Mesodermal cell (in vitro differentiated cells): ENCODE measurements around the gene RGPD8.
"Not testable (repeated sequence)": the region's sequence is repeated elsewhere in the genome, so short reads cannot be mapped to it uniquely, and the experiment has no call there.

Experiments used
- H3K27ac ChIP-seq: 2 replicates; pipeline ENCODE4 v1.7.0; 2013; ENCODE audit warnings: mild to moderate bottlenecking, low read depth, low read length, moderate library complexity; ENCODE audit not compliant: severe bottlenecking
- H3K36me3 ChIP-seq: 2 replicates; pipeline ENCODE4 v1.7.1; 2013; ENCODE audit warnings: mild to moderate bottlenecking, low read length, moderate library complexity; ENCODE audit not compliant: control insufficient read depth, insufficient read depth
- H3K4me1 ChIP-seq: one replicate; pipeline ENCODE4 v1.7.1; 2013; ENCODE audit warnings: mild to moderate bottlenecking, low read length; ENCODE audit not compliant: insufficient read depth, control insufficient read depth, poor library complexity, severe bottlenecking
- H3K4me3 ChIP-seq: 2 replicates; pipeline ENCODE4 v1.7.0; 2013; ENCODE audit warnings: low read length, control low read depth, mild to moderate bottlenecking; ENCODE audit not compliant: insufficient read depth, poor library complexity, severe bottlenecking; ENCODE audit errors: extremely low read depth
- H3K9me3 ChIP-seq: 2 replicates; pipeline ENCODE4 v1.7.1; 2013; ENCODE audit warnings: mild to moderate bottlenecking, low read length, moderate library complexity; ENCODE audit not compliant: control insufficient read depth
- WGBS, 2 experiments: methylation state at CpG; one replicate each; pipeline ENCODE4 v1.1.5; 2013; ENCODE audit warnings: missing lambda C conversion rate in 2 of 2; ENCODE audit not compliant: insufficient coverage in 2 of 2; 5-methylcytosine and 5-hydroxymethylcytosine counted together

The RGPD8 gene

GRCh38 chr2:112463256-112463655 lies 29.8 kb upstream of the RGPD8 start:
- H3K4me1 ChIP-seq: no peaks in the 10 kb centered on the region
- H3K36me3 ChIP-seq: no peaks in the 10 kb centered on the region
- no peak overlapping the region for H3K4me3 ChIP-seq
- WGBS, 2 experiments: no CpG with 5 or more reads among the region's 1 CpG
- no peak overlapping the region for H3K27ac ChIP-seq
- no peaks in the 10 kb centered on the region for H3K9me3 ChIP-seq

- Histone ChIP-seq H3K9me3 (no peaks in the 10 kb centered on the region), H3K4me3 (no peak overlapping the region), H3K4me1 (no peaks in the 10 kb centered on the region), H3K27ac (no peak overlapping the region), H3K36me3 (no peaks in the 10 kb centered on the region)
- WGBS, 2 experiments: 58 to 80% methylated on average over 3 to 4 of the region's 5 CpGs
These were observed 28.7 kb upstream of the RGPD8 start for GRCh38 chr2:112462178-112462577.

GRCh38 chr2:112459372-112459771 lies 25.9 kb upstream of the RGPD8 start:
- WGBS, 2 experiments: 83 to 100% methylated on average over 1 of the region's 1 CpG
- H3K4me1 ChIP-seq: no peaks in the 10 kb centered on the region
- H3K36me3 ChIP-seq: no peaks in the 10 kb centered on the region
- H3K4me3 ChIP-seq: no peak overlapping the region
- H3K9me3 ChIP-seq: no peaks in the 10 kb centered on the region
- H3K27ac ChIP-seq: no peak overlapping the region

GRCh38 chr2:112454586-112454985 lies 21.1 kb upstream of the RGPD8 start:
- Histone ChIP-seq H3K36me3 (no peaks in the 10 kb centered on the region), H3K4me1 (no peaks in the 10 kb centered on the region), H3K9me3 (no peaks in the 10 kb centered on the region), H3K4me3 (no peak overlapping the region), H3K27ac (no peak overlapping the region)

- Histone ChIP-seq H3K4me3 (no peak overlapping the region), H3K36me3 (no peaks in the 10 kb centered on the region), H3K27ac (no peak overlapping the region), H3K9me3 (no peaks in the 10 kb centered on the region), H3K4me1 (no peaks in the 10 kb centered on the region)
- 100% methylated on average over 1 of the region's 1 CpG for WGBS, 2 experiments
These were observed 17.9 kb upstream of the RGPD8 start for GRCh38 chr2:112451317-112451716.

- H3K36me3 ChIP-seq: no peaks in the 10 kb centered on the region
- no peaks in the 10 kb centered on the region for H3K9me3 ChIP-seq
- H3K4me1 ChIP-seq: no peaks in the 10 kb centered on the region
- H3K27ac ChIP-seq: no peak overlapping the region
- no peak overlapping the region for H3K4me3 ChIP-seq
- WGBS, 2 experiments: 86 to 97% methylated on average over 4 of the region's 4 CpGs
These were observed 16.4 kb upstream of the RGPD8 start for GRCh38 chr2:112449854-112450253.

GRCh38 chr2:112444256-112444655 lies 10.8 kb upstream of the RGPD8 start:
- H3K4me1 ChIP-seq, H3K36me3 ChIP-seq, H3K9me3 ChIP-seq, H3K4me3 ChIP-seq, H3K27ac ChIP-seq: not testable (repeated sequence)
- no CpG with 5 or more reads among the region's 1 CpG for WGBS, 2 experiments

GRCh38 chr2:112438603-112439261 lies 5.3 kb upstream of the RGPD8 start:
- H3K4me3 ChIP-seq, H3K27ac ChIP-seq, H3K9me3 ChIP-seq, H3K4me1 ChIP-seq, H3K36me3 ChIP-seq: not testable (repeated sequence)
- 100% methylated on average over 1 of the region's 6 CpGs; no CpG with 5 or more reads in 1 of the 2 experiments for WGBS, 2 experiments

- H3K4me3 ChIP-seq, H3K4me1 ChIP-seq, H3K9me3 ChIP-seq, H3K27ac ChIP-seq, H3K36me3 ChIP-seq: not testable (repeated sequence)
- 91% methylated on average over 8 to 14 of the region's 16 CpGs for WGBS, 2 experiments
These were observed 4.0 kb upstream of the RGPD8 start for GRCh38 chr2:112437405-112437831.

GRCh38 chr2:112436993-112437392 lies 3.5 kb upstream of the RGPD8 start:
- H3K27ac ChIP-seq, H3K9me3 ChIP-seq, H3K36me3 ChIP-seq, H3K4me3 ChIP-seq, H3K4me1 ChIP-seq: not testable (repeated sequence)
- WGBS, 2 experiments: 100% methylated on average over 3 of the region's 10 CpGs; no CpG with 5 or more reads in 1 of the 2 experiments

GRCh38 chr2:112435716-112436431 lies 2.4 kb upstream of the RGPD8 start:
- 85 to 94% methylated on average over 9 to 13 of the region's 18 CpGs for WGBS, 2 experiments
- H3K9me3 ChIP-seq, H3K4me1 ChIP-seq, H3K27ac ChIP-seq, H3K36me3 ChIP-seq, H3K4me3 ChIP-seq: not testable (repeated sequence)
